Panc1 (cell line): ENCODE results near the gene DST.

Experiments used
- CTCF ChIP-seq: fragments of 450-650 bp; IDR thresholded peaks from 2 replicates; pipeline ENCODE4 v1.5.1; 2017; ENCODE audit warnings: mild to moderate bottlenecking
- POLR2AphosphoS5 ChIP-seq: IDR thresholded peaks from 2 replicates; pipeline ENCODE4 v1.6.1; 2012; ENCODE audit warnings: mild to moderate bottlenecking, low read depth, low read length, moderate library complexity
- REST ChIP-seq, 2 experiments: IDR thresholded peaks; 2 replicates each; pipeline ENCODE4 v1.6.1; 2011 to 2012; ENCODE audit warnings: low read depth in 2 of 2, control low read depth in 1 of 2, low read length in 1 of 2, mild to moderate bottlenecking in 1 of 2, moderate library complexity in 1 of 2; ENCODE audit not compliant: insufficient read depth in 1 of 2
- SIN3A ChIP-seq: IDR thresholded peaks from 2 replicates; pipeline ENCODE4 v1.6.1; 2012; ENCODE audit warnings: low read depth, mild to moderate bottlenecking, low read length, moderate library complexity, borderline replicate concordance; ENCODE audit not compliant: insufficient read depth
- TCF7L2 ChIP-seq: IDR thresholded peaks from 2 replicates; pipeline ENCODE4 v1.6.1; 2011; ENCODE audit warnings: mild to moderate bottlenecking, low read depth, low read length, inconsistent platforms

GRCh38 chr6:56445818-56446217 lies 196.9 kb downstream of the DST start:
- TF ChIP-seq CTCF (no peak), TCF7L2 (no peak), POLR2AphosphoS5 (no peak), SIN3A (no peak), REST (IDR thresholded peaks at IDR 0.05; ENCODE audit: insufficient read depth in 1 of 2, low read depth in 2 of 2, low read length in 1 of 2) (no peak)
